HepG2 (cell line): Measurements from ENCODE around the gene ZBTB25. TPM values are rescaled to one million over a fixed set of nuclear protein-coding genes. Genes with fewer than 3 reads are reported as not detected.

Experiments used
- ATAC-seq: fragments of 200-7000 bp; cut with Tn5 transposase; 3 replicates; pipeline ENCODE4 v1.9.1; 2020; ENCODE audit warnings: mild to moderate bottlenecking, moderate library complexity
- BruUV-seq: library from RNA; stranded (reverse); fragments of 400-500 nt; replicated peaks from 2 replicates; lab custom pipeline; 2021; lab: Mats Ljungman, UMichigan
- CTCF ChIA-PET: fragments of 300-600 bp; formaldehyde crosslinking; extraction: SDS; loops from one replicate; lab custom pipeline; 2021; ENCODE audit warnings: low total read pairs, inconsistent platforms, low intra/inter-chr PET ratio; lab: Yijun Ruan, JAX
- POLR2A ChIA-PET: fragments of 350-600 bp; sonication (Branson Sonifier 250); formaldehyde crosslinking; loops from one replicate; lab custom pipeline; 2020; ENCODE audit warnings: antibody characterized with exemption, inconsistent platforms; lab: Yijun Ruan, JAX
- DNase-seq: peaks from one replicate; pipeline ENCODE4 v3.0.0-alpha.2; 2015; ENCODE audit warnings: low spot score
- FAIRE-seq: peaks from 3 replicates; lab custom pipeline; 2011; peaks lifted over from hg19 to GRCh38; lab: Jason Lieb, UNC
- H2AFZ ChIP-seq: one replicate; pipeline ENCODE4 v1.6.1; 2011; ENCODE audit warnings: low read length, inconsistent platforms
- H3K27ac ChIP-seq: fragments of 300-600 bp; 3 replicates; pipeline ENCODE4 v1.8.0; 2011; ENCODE audit warnings: mixed run types, mild to moderate bottlenecking, mixed read lengths, low read length, inconsistent platforms; ENCODE audit not compliant: insufficient read depth; ENCODE audit errors: extremely low read length
- H3K27me3 ChIP-seq, 2 experiments: fragments of 200-600 bp in 1 of 2; 2 replicates in 1 of 2; 3 replicates in 1 of 2; pipeline versions ENCODE4 v1.6.0 to v1.8.0; 2011; ENCODE audit warnings: low read length in 2 of 2, mild to moderate bottlenecking in 2 of 2, moderate library complexity in 2 of 2, inconsistent platforms in 1 of 2; ENCODE audit not compliant: insufficient read depth in 2 of 2, control insufficient read depth in 1 of 2
- H3K36me3 ChIP-seq, 2 experiments: fragments of 200-600 bp in 1 of 2; replicated peaks in 1 of 2; 2 replicates in 1 of 2; 3 replicates in 1 of 2; pipeline versions ENCODE4 v1.5.1 to v1.8.0; 2011; ENCODE audit warnings: low read length in 2 of 2, inconsistent platforms in 1 of 2; ENCODE audit not compliant: insufficient read depth in 2 of 2, control insufficient read depth in 1 of 2
- H3K4me1 ChIP-seq: 2 replicates; pipeline ENCODE4 v1.5.1; 2012; ENCODE audit warnings: low read length, inconsistent platforms; ENCODE audit not compliant: insufficient read depth
- H3K4me2 ChIP-seq: 2 replicates; pipeline ENCODE4 v1.6.0; 2011; ENCODE audit warnings: low read depth, low read length, inconsistent platforms
- H3K4me3 ChIP-seq, 3 experiments: fragments of 200-600 bp in 1 of 3; sonication (generic), shearing (Covaris generic) in 1 of 3; replicated peaks in 1 of 3; 2 replicates each; pipeline ENCODE4 v1.5.1; 2011 to 2016; ENCODE audit warnings: low read length in 3 of 3, inconsistent platforms in 2 of 3, low read depth in 2 of 3, mild to moderate bottlenecking in 2 of 3, control low read depth in 1 of 3, mixed read lengths in 1 of 3; ENCODE audit not compliant: insufficient read depth in 1 of 3
- H3K79me2 ChIP-seq: one replicate; pipeline ENCODE4 v1.6.1; 2011; ENCODE audit warnings: low read length, inconsistent platforms; ENCODE audit not compliant: insufficient read depth
- H3K9ac ChIP-seq: 2 replicates; pipeline ENCODE4 v1.6.0; 2011; ENCODE audit warnings: mild to moderate bottlenecking, low read depth, low read length, inconsistent platforms; ENCODE audit not compliant: insufficient read depth
- H3K9me3 ChIP-seq: 2 replicates; pipeline ENCODE4 v1.5.1; 2012; ENCODE audit warnings: mild to moderate bottlenecking, low read length
- H4K20me1 ChIP-seq: 2 replicates; pipeline ENCODE4 v1.6.0; 2011; ENCODE audit warnings: inconsistent platforms, mild to moderate bottlenecking, low read length, moderate library complexity; ENCODE audit not compliant: insufficient read depth
- AGO2 ChIP-seq: fragments of 200-400 bp; formaldehyde crosslinking; optimal IDR thresholded peaks from 2 replicates; pipeline ENCODE3; 2017; ENCODE audit warnings: mild to moderate bottlenecking, low read depth, low read length, moderate library complexity
- GATAD1 ChIP-seq: IDR thresholded peaks from 2 replicates; pipeline ENCODE4 v1.6.1; 2016; ENCODE audit warnings: missing genetic modification reagents, missing compliant biosample characterization
- GLI4 ChIP-seq: sonication (generic); formaldehyde crosslinking; IDR thresholded peaks from 2 replicates; pipeline ENCODE4 v1.5.1; 2020; ENCODE audit warnings: missing genetic modification reagents, mild to moderate bottlenecking, moderate library complexity, borderline replicate concordance
- MBNL3 ChIP-seq: fragments of 250-450 bp; sonication (Bioruptor Pico); conservative IDR thresholded peaks from 2 replicates; pipeline ENCODE4 v1.8.0; 2022; ENCODE audit warnings: mild to moderate bottlenecking, inconsistent platforms
- TAF1 ChIP-seq: sonication (generic); formaldehyde crosslinking; IDR thresholded peaks from 2 replicates; pipeline ENCODE4 v1.4.0; 2020; ENCODE audit warnings: missing genetic modification reagents
- ZFP82 ChIP-seq: sonication (generic); formaldehyde crosslinking; IDR thresholded peaks from 2 replicates; pipeline ENCODE4 v1.5.1; 2020; ENCODE audit warnings: mild to moderate bottlenecking, missing genetic modification reagents, borderline replicate concordance
- ZNF251 ChIP-seq: sonication (generic); formaldehyde crosslinking; IDR thresholded peaks from 2 replicates; pipeline ENCODE4 v1.9.0; 2021; ENCODE audit warnings: mild to moderate bottlenecking, missing genetic modification reagents
- ZNF253 ChIP-seq: sonication (generic); formaldehyde crosslinking; IDR thresholded peaks from 2 replicates; pipeline ENCODE4 v1.8.0; 2022; ENCODE audit warnings: mild to moderate bottlenecking, missing genetic modification reagents, borderline replicate concordance
- WGBS: methylation state at CpG from one replicate; pipeline ENCODE4 v1.1.6; 2017; ENCODE audit warnings: low lambda C conversion rate; 5-methylcytosine and 5-hydroxymethylcytosine counted together
- in situ Hi-C: cut with HindIII; loops from 2 replicates; pipeline ENCODE4 v1.10.0; 2017; ENCODE audit warnings: low pct_unique_long_range_greater_than_20kb; ENCODE audit not compliant: extremely low pct_ligation_motif_present
- intact Hi-C: fragments of 100-400 bp; cut with micrococcal nuclease; formaldehyde crosslinking; loops from one replicate; pipeline ENCODE4 v1.10.0; 2022; ENCODE audit not compliant: unreplicated experiment
- polyA plus RNA-seq, 8 experiments: library from polyadenylated mRNA; depleted of rRNA in 3 of 8; stranded (reverse) in 7 of 8; unstranded in 1 of 8; fragments of >200 nt; fragmentation: Illumina TruSeq in 4 of 8; extraction: Trizol in 4 of 8; gene quantifications; 2 replicates each; pipeline versions ENCODE4 v1.2.1 to v1.2.3, GENCODE V29; 2011 to 2016; ENCODE audit warnings: low read depth in 4 of 8, missing spikeins in 1 of 8, mixed read lengths in 1 of 8; ENCODE audit not compliant: insufficient read depth in 1 of 8
- total RNA-seq, 5 experiments: library from RNA; depleted of rRNA; stranded (reverse); fragments of >200 nt; fragmentation: Illumina TruSeq; extraction: Trizol; gene quantifications; 2 replicates each; pipeline ENCODE4 v1.2.3, GENCODE V29; 2016; ENCODE audit warnings: low read depth in 1 of 5
- TF ChIP-seq, protein P1 (sequence below): sonication (generic); formaldehyde crosslinking; conservative IDR thresholded peaks from 2 replicates; pipeline ENCODE4 v1.4.0; 2020; ENCODE audit warnings: mild to moderate bottlenecking, missing genetic modification reagents, moderate library complexity
- TF ChIP-seq, protein P2 (sequence below): sonication (generic); formaldehyde crosslinking; IDR thresholded peaks from 2 replicates; pipeline ENCODE4 v1.5.0; 2020; ENCODE audit warnings: missing genetic modification reagents, mild to moderate bottlenecking, borderline replicate concordance
- TF ChIP-seq, protein P3 (sequence below): sonication (generic); formaldehyde crosslinking; IDR thresholded peaks from 2 replicates; pipeline ENCODE4 v1.4.0; 2020; ENCODE audit warnings: low read depth, mild to moderate bottlenecking, missing genetic modification reagents

ZBTB25 gene
- total and polyA plus RNA-seq, 2 of the 13 experiments (the other 11 are each of a cell fraction or from before 2014, with no cell fraction given), result 3.5 to 7.6 TPM

DNA sequence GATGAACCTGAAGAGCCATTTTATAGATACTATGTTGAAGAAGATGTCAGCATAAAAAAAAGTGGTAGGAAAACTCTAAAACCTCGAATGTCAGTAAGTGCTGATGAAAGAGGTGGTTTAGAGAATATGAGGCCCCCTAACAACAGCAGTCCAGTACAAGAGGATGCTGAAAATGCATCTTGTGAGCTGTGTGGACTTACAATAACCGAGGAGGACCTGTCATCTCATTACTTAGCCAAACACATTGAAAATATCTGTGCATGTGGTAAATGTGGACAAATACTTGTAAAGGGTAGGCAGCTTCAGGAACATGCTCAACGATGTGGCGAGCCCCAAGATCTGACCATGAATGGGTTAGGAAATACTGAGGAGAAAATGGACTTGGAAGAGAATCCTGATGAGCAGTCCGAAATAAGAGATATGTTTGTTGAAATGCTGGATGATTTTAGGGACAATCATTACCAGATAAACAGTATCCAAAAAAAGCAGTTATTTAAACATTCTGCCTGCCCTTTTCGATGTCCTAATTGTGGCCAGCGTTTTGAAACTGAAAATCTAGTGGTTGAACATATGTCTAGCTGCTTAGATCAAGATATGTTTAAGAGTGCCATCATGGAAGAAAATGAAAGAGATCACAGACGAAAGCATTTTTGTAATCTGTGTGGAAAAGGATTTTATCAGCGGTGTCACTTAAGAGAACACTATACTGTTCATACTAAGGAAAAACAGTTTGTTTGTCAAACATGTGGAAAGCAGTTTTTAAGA lies 19.1 kb upstream of the ZBTB25 start:
- no peak overlapping the region for H3K27ac ChIP-seq
- in situ Hi-C loops (no loop called here), intact Hi-C loops (no loop called here)
- ChIA-PET CTCF (no interaction called here), POLR2A (interaction anchor here (1.4 kb wide), 1 partner anchor 18 kb away, joined by 3 read pairs; the partner anchor contains the start of gene ZBTB1)
- peaks cover 7 to 21% of the 10 kb centered on the region in 2 experiments; a peak in 3 of 5 replicates for H3K36me3 ChIP-seq
- FAIRE-seq (no peak), DNase-seq (no peak), ATAC-seq (no peak)
- no peaks in the 10 kb centered on the region for H4K20me1 ChIP-seq
- no peak overlapping the region for H3K4me2 ChIP-seq
- H3K27me3 ChIP-seq, result no peaks in the 10 kb centered on the region
- H3K79me2 ChIP-seq, result peaks cover 8% of the 10 kb centered on the region
- H3K9me3 ChIP-seq, result no peaks in the 10 kb centered on the region
- H2AFZ ChIP-seq, result no peak overlapping the region
- H3K9ac ChIP-seq, result no peak overlapping the region
- 95% methylated on average over 9 of the region's 9 CpGs for WGBS
- no peak overlapping the region for H3K4me3 ChIP-seq
- TF ChIP-seq, protein P1, sequence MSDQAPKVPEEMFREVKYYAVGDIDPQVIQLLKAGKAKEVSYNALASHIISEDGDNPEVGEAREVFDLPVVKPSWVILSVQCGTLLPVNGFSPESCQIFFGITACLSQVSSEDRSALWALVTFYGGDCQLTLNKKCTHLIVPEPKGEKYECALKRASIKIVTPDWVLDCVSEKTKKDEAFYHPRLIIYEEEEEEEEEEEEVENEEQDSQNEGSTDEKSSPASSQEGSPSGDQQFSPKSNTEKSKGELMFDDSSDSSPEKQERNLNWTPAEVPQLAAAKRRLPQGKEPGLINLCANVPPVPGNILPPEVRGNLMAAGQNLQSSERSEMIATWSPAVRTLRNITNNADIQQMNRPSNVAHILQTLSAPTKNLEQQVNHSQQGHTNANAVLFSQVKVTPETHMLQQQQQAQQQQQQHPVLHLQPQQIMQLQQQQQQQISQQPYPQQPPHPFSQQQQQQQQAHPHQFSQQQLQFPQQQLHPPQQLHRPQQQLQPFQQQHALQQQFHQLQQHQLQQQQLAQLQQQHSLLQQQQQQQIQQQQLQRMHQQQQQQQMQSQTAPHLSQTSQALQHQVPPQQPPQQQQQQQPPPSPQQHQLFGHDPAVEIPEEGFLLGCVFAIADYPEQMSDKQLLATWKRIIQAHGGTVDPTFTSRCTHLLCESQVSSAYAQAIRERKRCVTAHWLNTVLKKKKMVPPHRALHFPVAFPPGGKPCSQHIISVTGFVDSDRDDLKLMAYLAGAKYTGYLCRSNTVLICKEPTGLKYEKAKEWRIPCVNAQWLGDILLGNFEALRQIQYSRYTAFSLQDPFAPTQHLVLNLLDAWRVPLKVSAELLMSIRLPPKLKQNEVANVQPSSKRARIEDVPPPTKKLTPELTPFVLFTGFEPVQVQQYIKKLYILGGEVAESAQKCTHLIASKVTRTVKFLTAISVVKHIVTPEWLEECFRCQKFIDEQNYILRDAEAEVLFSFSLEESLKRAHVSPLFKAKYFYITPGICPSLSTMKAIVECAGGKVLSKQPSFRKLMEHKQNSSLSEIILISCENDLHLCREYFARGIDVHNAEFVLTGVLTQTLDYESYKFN, result no peak
- BruUV-seq, result TSS peak; percentile 32
- H3K4me1 ChIP-seq, result no peaks in the 10 kb centered on the region

DNA sequence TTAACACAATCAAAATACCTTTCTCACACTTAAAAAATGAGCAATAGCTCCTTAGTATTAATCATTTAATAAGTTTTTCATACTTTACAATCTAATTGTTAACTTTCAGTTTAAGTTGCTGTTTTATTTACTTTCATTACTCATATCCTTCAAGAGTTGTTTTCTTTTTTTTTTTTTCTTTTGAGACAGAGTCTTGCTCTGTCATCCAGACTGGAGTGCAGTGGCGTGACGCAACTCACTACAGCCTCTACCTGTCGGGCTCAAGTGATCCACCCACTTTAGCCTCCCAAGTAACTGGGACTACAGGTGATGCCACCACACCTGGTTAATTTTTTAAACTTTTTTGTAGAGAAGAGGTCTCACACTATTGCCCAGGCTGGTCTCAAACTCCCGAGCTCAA lies 17.1 kb upstream of the ZBTB25 start:
- Histone ChIP-seq H3K4me3 (no peak overlapping the region), H3K4me2 (no peak overlapping the region), H3K79me2 (peaks cover 26% of the 10 kb centered on the region), H3K4me1 (no peaks in the 10 kb centered on the region), H3K27me3 (no peaks in the 10 kb centered on the region), H3K27ac (no peak overlapping the region), H3K9ac (no peak overlapping the region), H4K20me1 (0 out of 2 replicates have a peak, but pooled peaks cover 1% of the 10 kb centered on the region), H2AFZ (no peak overlapping the region), H3K36me3 (peaks cover 7 to 21% of the 10 kb centered on the region in 2 experiments; a peak in 4 of 5 replicates), H3K9me3 (no peaks in the 10 kb centered on the region)
- POLR2A ChIA-PET, result no interaction called here
- no peak for FAIRE-seq
- intact Hi-C loops, result no loop called here
- ATAC-seq, result no peak
- CTCF ChIA-PET, result no interaction called here
- in situ Hi-C loops, result no loop called here
- BruUV-seq, result no TSS peak
- 73% methylated on average over 4 of the region's 4 CpGs for WGBS
- no peak for DNase-seq
- TF ChIP-seq, protein P2, sequence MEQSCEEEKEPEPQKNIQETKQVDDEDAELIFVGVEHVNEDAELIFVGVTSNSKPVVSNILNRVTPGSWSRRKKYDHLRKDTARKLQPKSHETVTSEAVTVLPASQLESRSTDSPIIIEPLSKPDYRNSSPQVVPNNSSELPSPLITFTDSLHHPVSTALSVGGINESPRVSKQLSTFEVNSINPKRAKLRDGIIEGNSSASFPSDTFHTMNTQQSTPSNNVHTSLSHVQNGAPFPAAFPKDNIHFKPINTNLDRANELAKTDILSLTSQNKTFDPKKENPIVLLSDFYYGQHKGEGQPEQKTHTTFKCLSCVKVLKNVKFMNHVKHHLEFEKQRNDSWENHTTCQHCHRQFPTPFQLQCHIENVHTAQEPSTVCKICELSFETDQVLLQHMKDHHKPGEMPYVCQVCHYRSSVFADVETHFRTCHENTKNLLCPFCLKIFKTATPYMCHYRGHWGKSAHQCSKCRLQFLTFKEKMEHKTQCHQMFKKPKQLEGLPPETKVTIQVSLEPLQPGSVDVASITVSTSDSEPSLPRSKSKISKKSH (CRISPR knock-in tag), result no peak
- TF ChIP-seq MBNL3 (CRISPR knock-in tag) (no peak), ZNF251 (CRISPR knock-in tag) (no peak), GLI4 (CRISPR knock-in tag) (no peak), TAF1 (CRISPR knock-in tag) (no peak), AGO2 (no peak), GATAD1 (CRISPR knock-in tag) (no peak), ZFP82 (CRISPR knock-in tag) (no peak), ZNF253 (CRISPR knock-in tag) (no peak)
- TF ChIP-seq, protein P3, sequence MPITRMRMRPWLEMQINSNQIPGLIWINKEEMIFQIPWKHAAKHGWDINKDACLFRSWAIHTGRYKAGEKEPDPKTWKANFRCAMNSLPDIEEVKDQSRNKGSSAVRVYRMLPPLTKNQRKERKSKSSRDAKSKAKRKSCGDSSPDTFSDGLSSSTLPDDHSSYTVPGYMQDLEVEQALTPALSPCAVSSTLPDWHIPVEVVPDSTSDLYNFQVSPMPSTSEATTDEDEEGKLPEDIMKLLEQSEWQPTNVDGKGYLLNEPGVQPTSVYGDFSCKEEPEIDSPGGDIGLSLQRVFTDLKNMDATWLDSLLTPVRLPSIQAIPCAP (CRISPR knock-in tag), result no peak
